Iris pigment epithelial cell (primary cell): ENCODE data around the gene TNXB.

Source experiments
- DNase-seq: peaks from one replicate; pipeline ENCODE4 v3.0.0-alpha.2; 2011; ENCODE audit warnings: low read depth

The TNXB gene

GRCh38 chr6:32110632-32111031 is 1.5 kb upstream of the TNXB start:
- no peak for DNase-seq

DNA sequence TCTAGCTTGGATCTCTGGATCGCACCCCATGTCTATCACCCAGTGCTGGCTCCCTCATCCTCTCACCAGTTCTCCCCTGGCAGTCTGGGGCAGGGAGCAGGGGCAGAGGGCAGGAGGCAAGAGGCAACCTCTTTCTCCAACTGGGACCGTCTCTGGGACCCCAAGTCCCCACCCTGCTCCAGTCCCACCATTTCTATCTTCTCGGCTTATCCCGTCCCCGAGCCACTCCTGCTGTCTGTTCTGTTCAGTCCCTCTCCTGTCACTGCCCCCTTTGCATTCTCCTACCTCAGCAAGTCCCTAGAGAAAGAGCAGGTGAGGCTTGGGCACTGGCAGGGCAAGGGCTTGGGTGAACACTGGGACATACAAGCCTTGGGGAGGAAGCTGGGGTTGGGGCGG is 625 bp upstream of the TNXB start:
- DNase-seq: no peak

DNA sequence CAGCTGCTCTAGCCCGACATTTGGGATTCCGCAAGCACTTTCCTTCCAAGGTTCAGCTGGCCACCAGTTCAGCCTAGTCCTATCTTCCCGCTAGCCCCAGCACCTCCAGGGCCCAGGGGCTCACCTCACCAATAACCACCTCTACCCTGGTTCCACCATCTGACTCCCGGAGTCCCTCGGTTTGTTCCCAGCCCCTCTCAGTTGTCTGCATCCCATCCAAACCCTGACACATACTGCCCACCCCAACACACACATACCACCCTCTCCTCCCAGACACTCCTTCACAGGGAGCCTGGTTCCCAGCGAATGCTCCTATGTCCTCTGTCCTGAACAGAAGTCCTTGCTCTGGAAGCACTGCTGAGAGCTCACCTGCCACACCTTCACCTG is 418 bp downstream of the TNXB start:
- DNase-seq: no peak

DNA sequence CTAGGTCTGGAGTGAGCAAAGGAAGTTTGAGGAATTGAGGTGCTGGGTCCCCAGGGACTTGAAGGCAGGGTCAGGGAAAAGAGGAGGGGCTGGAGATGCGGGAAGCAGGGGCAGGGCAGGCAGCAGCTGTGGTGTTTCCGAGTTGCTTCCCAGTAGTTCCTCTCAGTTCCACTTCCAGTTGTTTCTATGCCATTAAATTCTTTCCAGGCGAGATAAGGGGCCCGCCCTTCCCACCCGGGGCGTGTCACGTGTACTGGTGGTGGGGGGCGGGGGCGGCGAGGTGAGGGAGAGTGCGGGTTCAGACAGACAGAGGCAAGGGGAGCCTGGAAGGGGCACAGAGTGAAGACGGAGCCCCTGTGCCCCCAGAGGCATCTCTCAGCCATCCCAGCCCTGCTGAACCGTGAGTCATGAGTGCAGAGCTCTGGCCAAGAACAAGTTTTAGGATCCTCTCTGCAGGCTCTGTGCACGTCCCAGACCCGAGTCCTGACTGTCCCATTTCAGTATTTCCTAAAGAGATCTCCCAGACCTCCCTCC is 977 bp downstream of the TNXB start:
- no peak for DNase-seq

- no peak for DNase-seq
Observed at GRCh38 chr6:32107406-32107805, 1.7 kb downstream of the TNXB start.

DNA sequence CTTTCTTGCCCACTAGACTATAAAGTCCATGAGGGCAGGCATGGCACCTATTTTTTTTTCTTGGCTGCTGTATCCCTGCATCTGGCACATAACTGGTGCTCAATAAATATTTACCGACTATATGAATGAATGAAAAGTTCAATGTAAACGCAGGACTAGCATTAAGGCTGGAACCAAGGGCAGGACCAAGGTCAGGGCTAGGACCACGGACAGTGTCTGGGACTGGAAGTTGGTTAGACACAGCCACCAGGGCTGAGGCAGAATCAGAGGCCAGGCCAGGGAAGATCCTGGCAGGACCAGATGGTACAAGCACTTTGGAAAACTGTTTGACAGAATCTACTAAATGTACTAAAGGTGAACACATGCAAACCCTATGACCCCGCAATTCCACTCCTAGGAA is 3.7 kb downstream of the TNXB start:
- DNase-seq: no peak

DNA sequence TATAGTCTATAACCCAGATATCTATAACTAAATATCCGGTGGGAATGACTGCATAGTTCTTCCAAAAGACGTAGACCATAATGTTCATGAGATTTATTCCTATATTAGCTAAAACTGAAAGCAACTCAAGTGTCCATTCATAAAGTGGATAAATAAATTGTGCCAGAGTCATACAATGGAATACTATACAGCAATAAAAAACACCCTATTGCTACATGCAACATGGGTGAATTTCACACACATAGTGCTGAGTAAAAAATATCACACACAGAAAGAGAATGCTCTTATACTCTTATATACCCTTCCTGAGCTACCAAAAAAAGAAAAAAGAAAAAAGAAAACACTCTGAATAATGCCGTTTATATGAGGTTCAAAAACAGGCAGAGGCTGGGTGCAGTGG is 6.9 kb downstream of the TNXB start:
- no peak for DNase-seq

GRCh38 chr6:32100251-32100650 is 8.9 kb downstream of the TNXB start:
- peak; percentile 45 for DNase-seq

- no peak for DNase-seq
Observed at GRCh38 chr6:32097364-32097763, 11.8 kb downstream of the TNXB start.

GRCh38 chr6:32096394-32097258 is 12.5 kb downstream of the TNXB start:
- DNase-seq: no peak

- DNase-seq: no peak
Observed at GRCh38 chr6:32096087-32096393, 13.1 kb downstream of the TNXB start.

DNA sequence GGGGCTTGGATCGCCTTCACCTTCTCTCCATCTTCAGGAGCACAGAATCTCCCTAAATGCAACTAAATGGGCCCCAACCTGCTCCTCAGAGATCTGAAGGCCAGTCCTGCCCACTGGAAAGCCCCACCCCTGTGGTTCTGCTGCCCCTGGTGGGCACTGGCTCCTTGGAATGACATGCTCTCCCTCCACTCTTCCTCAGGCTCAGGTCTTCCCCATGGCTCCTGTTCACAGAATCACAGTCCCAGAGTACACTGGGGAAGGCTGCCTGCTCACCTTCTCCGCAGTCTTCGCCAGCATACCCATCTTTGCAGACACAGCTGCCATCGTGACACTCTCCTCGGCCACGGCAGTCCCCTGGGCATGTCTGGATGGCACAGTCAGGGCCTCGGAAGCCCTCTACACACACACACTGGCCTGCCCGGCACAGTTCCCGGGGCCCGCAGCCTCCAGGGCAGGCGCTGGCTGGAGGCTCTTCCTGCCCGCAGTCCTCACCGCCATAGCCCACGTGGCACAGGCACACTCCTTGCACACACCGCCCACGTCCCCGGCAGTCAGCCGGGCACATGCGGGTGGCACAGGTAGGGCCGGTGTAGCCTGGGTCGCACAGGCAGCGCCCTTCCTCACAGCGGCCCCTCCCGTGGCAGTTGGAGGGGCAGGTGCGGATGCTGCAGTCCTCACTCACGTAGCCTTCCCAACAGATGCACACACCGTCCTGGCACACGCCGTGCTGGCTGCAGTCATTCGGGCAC is 13.6 kb downstream of the TNXB start:
- no peak for DNase-seq

GRCh38 chr6:32092760-32093497 is 16.2 kb downstream of the TNXB start:
- DNase-seq: peak; percentile 77

DNA sequence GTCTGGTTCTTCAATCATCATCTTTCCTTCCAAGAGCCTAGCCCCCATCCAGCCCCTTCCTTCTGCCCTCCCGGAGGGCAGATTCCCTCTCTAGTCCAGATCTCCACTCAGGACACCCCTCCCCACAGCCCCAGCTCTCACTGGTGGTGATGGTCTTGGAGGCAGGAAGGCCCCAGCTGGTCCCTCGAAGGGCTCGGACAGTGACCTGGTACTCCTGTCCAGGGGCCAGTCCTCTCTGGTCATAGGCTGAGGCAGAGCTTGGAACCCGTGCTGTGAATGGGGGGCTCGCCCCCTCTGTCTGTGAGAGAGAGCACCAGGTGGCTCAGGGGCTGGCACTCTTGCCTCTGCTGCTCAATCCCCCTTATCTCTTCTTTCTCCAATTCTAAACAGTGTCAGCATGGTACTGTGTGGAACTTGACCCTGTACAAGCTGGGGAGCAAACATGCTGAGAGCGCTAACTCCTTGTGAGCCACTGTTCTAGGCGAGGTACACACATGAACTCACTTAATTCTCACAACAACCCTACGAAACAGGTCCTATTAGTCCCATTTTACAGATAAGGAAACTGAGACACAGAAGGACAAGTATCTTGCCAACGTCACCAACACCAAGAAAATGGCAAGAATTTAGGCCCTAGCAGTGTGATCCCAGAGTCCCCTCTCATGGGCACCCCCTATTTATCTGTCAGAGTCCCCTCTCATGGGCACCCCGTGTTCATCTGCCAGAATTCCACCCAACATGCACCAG is 19.9 kb downstream of the TNXB start:
- no peak for DNase-seq

DNA sequence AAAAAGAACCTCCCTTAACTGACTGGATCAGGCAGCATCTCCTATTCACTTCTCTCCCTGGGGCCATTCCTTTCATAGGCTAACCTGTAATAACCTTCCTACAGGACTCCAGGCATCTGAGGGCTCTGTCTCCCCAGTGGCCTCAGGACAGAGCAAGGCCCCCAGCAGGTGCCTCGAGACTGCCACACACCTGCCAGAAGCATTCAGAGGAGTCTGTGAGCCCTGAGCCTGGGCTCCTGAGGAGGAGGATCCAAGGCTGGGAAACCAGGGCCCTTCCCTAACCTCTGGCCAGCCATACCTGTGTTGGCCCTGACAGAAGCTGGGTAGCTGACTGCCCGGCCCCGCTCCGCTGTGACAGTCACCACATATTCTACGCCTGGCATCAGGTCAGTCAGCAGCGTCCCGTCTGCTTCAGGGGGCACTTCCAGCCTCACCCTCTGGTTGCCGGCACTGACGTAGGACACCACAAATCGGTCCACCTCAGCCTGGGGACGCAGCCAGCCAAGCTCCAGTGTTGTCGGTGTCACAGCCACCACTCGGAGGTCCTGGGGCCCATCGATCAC is 20.6 kb downstream of the TNXB start:
- DNase-seq: no peak

GRCh38 chr6:32087574-32088486 is 21.3 kb downstream of the TNXB start:
- DNase-seq: peak; percentile 77

- DNase-seq: peak; percentile 76
Observed at GRCh38 chr6:32086661-32087573, 22.2 kb downstream of the TNXB start.

DNA sequence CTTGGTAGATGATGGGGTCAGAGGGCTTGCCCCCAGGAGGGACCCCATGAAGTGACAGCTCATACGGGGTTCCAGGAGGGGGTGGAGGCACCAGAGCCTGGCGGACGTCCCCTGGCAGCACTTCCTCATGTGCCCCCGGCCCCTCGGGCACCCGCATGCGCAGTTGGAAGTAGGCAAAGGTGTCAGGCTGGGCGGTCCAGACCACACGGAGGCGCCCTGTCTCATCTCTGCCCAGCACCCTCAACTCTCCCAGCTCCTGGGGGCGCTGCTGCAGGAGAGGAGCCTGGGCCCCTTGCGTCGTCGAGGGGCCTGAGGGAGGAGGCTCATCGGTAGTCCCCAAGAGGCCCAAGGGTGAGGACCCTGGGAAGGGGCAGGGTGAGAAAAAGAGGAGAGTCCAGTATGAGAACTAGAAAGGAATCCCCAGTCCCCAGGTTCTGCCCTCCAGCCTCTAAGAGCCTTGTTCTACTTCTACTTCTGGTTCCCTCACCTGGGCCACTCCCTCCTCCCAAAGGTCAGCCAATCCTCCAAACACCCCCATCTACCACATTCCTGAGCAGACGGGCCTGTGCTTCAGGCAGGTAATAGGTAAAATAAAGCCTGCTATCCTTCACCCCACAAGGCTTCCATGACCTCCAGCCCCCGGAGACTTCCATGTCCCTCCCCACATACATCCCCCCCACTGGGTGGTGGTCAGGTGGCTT is 23.2 kb downstream of the TNXB start:
- DNase-seq: no peak

DNA sequence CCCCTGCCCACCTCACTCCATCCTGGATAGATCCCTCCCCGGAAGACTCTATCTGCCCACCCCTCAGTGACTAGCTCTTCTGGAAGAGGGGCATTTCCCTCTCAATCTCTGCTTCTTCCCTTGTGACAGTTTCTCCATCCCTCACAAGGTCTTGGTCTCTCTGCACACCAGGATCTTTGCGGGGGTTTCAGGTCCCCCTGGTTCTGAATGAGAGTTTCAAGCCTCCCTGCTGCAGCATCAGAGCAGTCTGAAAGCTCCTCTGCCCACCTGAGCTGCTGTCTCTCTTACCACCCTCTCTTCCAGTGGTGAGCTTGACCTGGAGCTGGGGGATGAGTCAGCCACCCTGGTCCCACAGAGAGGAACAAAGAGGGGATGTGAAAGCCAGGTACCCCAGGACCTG is 24.4 kb downstream of the TNXB start:
- DNase-seq: no peak
